Measurements from ENCODE around the gene C7orf33. TPM values are rescaled to one million over a fixed set of nuclear protein-coding genes. Genes with fewer than 3 reads are reported as not detected.

The C7orf33 gene
- total RNA-seq, 4 donors from 2014 or later = not detected

GRCh38 chr7:148623586-148624282 is 33.2 kb downstream of the C7orf33 start:
- peaks cover 33% of the 10 kb centered on the region for H3K27me3 ChIP-seq
- peaks cover 0 to 7% (median 0%) of the 10 kb centered on the region in 4 donors for H3K4me1 ChIP-seq
- H3K27ac ChIP-seq = no peak overlapping the region
- intact Hi-C loops (cut with DNase I; ENCODE audit: low total_unique reads) (no loop called here), in situ Hi-C loops (cut with MboI; ENCODE audit: low pct_ligation_motif_present in 1 of 4, low pct_unique_long_range_greater_than_20kb in 1 of 4, low sequenced_read_pairs in 3 of 4) (no loop called here)
- H3K4me3 ChIP-seq = no peak overlapping the region
- DNase-seq = no peak
- H3K9me3 ChIP-seq = no peaks in the 10 kb centered on the region
- H3K36me3 ChIP-seq = no peaks in the 10 kb centered on the region
- TF ChIP-seq POLR2AphosphoS5 (IDR thresholded peaks at IDR 0.05) (no peak), POLR2A (IDR thresholded peaks at IDR 0.05) (no peak), CTCF (IDR thresholded peaks at IDR 0.05) (no peak)
- 48 to 52% methylated on average over 9 to 10 of the region's 10 CpGs for WGBS, 2 donors (ENCODE audit: low coverage in 1 of 2)

- in situ Hi-C loops (cut with MboI; ENCODE audit: low pct_ligation_motif_present in 1 of 4, low pct_unique_long_range_greater_than_20kb in 1 of 4, low sequenced_read_pairs in 3 of 4) = no loop called here
These were observed 34.2 kb downstream of the C7orf33 start for GRCh38 chr7:148624735-148625134.

GRCh38 chr7:148625342-148625741 is 34.8 kb downstream of the C7orf33 start:
- Histone ChIP-seq H3K9me3 (no peaks in the 10 kb centered on the region), H3K27me3 (peaks cover 42% of the 10 kb centered on the region), H3K36me3 (no peaks in the 10 kb centered on the region), H3K27ac (no peak overlapping the region), H3K4me1 (peaks cover 0 to 7% (median 0%) of the 10 kb centered on the region in 4 donors), H3K4me3 (no peak overlapping the region)
- intact Hi-C loops (cut with DNase I; ENCODE audit: low total_unique reads) (no loop called here), in situ Hi-C loops (cut with MboI; ENCODE audit: low pct_ligation_motif_present in 1 of 4, low pct_unique_long_range_greater_than_20kb in 1 of 4, low sequenced_read_pairs in 3 of 4) (no loop called here)
- WGBS, 2 donors (ENCODE audit: low coverage in 1 of 2) = 83 to 90% methylated on average over 3 of the region's 3 CpGs
- TF ChIP-seq CTCF (IDR thresholded peaks at IDR 0.05) (no peak), POLR2A (IDR thresholded peaks at IDR 0.05) (no peak), EP300 (IDR thresholded peaks at IDR 0.05; ENCODE audit: low read depth) (no peak), POLR2AphosphoS5 (IDR thresholded peaks at IDR 0.05) (no peak)
- no peak for DNase-seq

More at GRCh38 chr7:148624735-148625134, 34.2 kb downstream of the C7orf33 start:
- no peak overlapping the region for H3K4me3 ChIP-seq
- H3K4me1 ChIP-seq = peaks cover 0 to 7% (median 0%) of the 10 kb centered on the region in 4 donors
- DNase-seq = no peak
- TF ChIP-seq POLR2A (IDR thresholded peaks at IDR 0.05) = no peak
- TF ChIP-seq POLR2AphosphoS5 (IDR thresholded peaks at IDR 0.05) = no peak
- TF ChIP-seq EP300 (IDR thresholded peaks at IDR 0.05; ENCODE audit: low read depth) = no peak
- TF ChIP-seq CTCF (IDR thresholded peaks at IDR 0.05) = no peak
- no peak overlapping the region for H3K27ac ChIP-seq
- H3K9me3 ChIP-seq = no peaks in the 10 kb centered on the region
- H3K27me3 ChIP-seq = peaks cover 36% of the 10 kb centered on the region
- H3K36me3 ChIP-seq = no peaks in the 10 kb centered on the region
- intact Hi-C loops (cut with DNase I; ENCODE audit: low total_unique reads) = no loop called here
- 59 to 63% methylated on average over 4 of the region's 4 CpGs for WGBS, 2 donors (ENCODE audit: low coverage in 1 of 2)

- H3K9me3 ChIP-seq = no peaks in the 10 kb centered on the region
- TF ChIP-seq POLR2A (IDR thresholded peaks at IDR 0.05) = no peak
- TF ChIP-seq CTCF (IDR thresholded peaks at IDR 0.05) = no peak
- no peak for TF ChIP-seq EP300 (IDR thresholded peaks at IDR 0.05; ENCODE audit: low read depth)
- no peak for TF ChIP-seq POLR2AphosphoS5 (IDR thresholded peaks at IDR 0.05)
- in situ Hi-C loops (cut with MboI; ENCODE audit: low pct_ligation_motif_present in 1 of 4, low pct_unique_long_range_greater_than_20kb in 1 of 4, low sequenced_read_pairs in 3 of 4) (no loop called here), intact Hi-C loops (cut with DNase I; ENCODE audit: low total_unique reads) (no loop called here)
- peaks cover 40% of the 10 kb centered on the region for H3K27me3 ChIP-seq
- H3K4me1 ChIP-seq = peaks cover 0 to 7% (median 0%) of the 10 kb centered on the region in 4 donors
- no peak overlapping the region for H3K27ac ChIP-seq
- no peak overlapping the region for H3K4me3 ChIP-seq
- WGBS, 2 donors (ENCODE audit: low coverage in 1 of 2) = 79 to 80% methylated on average over 1 to 3 of the region's 3 CpGs
- H3K36me3 ChIP-seq = no peaks in the 10 kb centered on the region
- DNase-seq = no peak
These were observed 36.3 kb downstream of the C7orf33 start for GRCh38 chr7:148626828-148627227.

All from transverse colon (tissue), 4 donors.